SU-DHL-6 (cell line): ENCODE measurements around the gene IGSF22.

Source experiments
- H2AFZ ChIP-seq: fragments of 200-600 bp; sonication (generic); 2 replicates; pipeline ENCODE4 v1.6.1; 2014; ENCODE audit warnings: low read depth, mild to moderate bottlenecking, moderate library complexity, mixed read lengths, antibody characterized with exemption, low read length; ENCODE audit not compliant: severe bottlenecking
- H3F3A ChIP-seq: fragments of 200-600 bp; shearing (Covaris generic); 2 replicates; pipeline ENCODE4 v1.6.0; 2016; ENCODE audit warnings: antibody characterized with exemption, mild to moderate bottlenecking; ENCODE audit not compliant: insufficient read depth
- H3K27ac ChIP-seq: fragments of 200-600 bp; sonication (generic); 2 replicates; pipeline ENCODE4 v1.5.1; 2016; ENCODE audit warnings: low read depth, mild to moderate bottlenecking, low read length, moderate library complexity, mixed read lengths
- H3K27me3 ChIP-seq: fragments of 200-600 bp; sonication (generic), shearing (Covaris generic); 2 replicates; pipeline ENCODE4 v1.6.0; 2014; ENCODE audit warnings: mild to moderate bottlenecking, low read length
- H3K36me3 ChIP-seq: fragments of 200-600 bp; sonication (generic); 2 replicates; pipeline ENCODE4 v1.6.1; 2014; ENCODE audit warnings: mild to moderate bottlenecking, low read length, mixed read lengths
- H3K4me2 ChIP-seq: fragments of 300-600, 200-600 bp; shearing (Covaris generic), sonication (generic); 2 replicates; pipeline ENCODE4 v1.6.0; 2014; ENCODE audit warnings: low read length, low read depth, mild to moderate bottlenecking; ENCODE audit not compliant: poor library complexity, severe bottlenecking
- H3K4me3 ChIP-seq: fragments of 200-600 bp; sonication (generic); 2 replicates; pipeline ENCODE4 v1.5.1; 2014; ENCODE audit warnings: antibody characterized with exemption, low read length, mild to moderate bottlenecking, mixed read lengths; ENCODE audit not compliant: insufficient read depth, poor library complexity, severe bottlenecking
- H3K79me2 ChIP-seq: fragments of 200-600 bp; sonication (generic); 2 replicates; pipeline ENCODE4 v1.6.1; 2014; ENCODE audit warnings: mild to moderate bottlenecking, low read length, moderate library complexity; ENCODE audit not compliant: insufficient read depth
- H3K9ac ChIP-seq: fragments of 200-600 bp; sonication (generic); 2 replicates; pipeline ENCODE4 v1.7.0; 2014; ENCODE audit warnings: mild to moderate bottlenecking, low read length
- H3K9me2 ChIP-seq: fragments of 200-600 bp; sonication (generic); replicated peaks from 2 replicates; pipeline ENCODE4 v1.6.1; 2014; ENCODE audit warnings: low read length; ENCODE audit not compliant: insufficient read depth
- H3K9me3 ChIP-seq: fragments of 200-600 bp; sonication (generic); 2 replicates; pipeline ENCODE4 v1.6.1; 2014; ENCODE audit warnings: low read length, mixed read lengths; ENCODE audit not compliant: insufficient read depth
- H4K20me1 ChIP-seq: fragments of 200-600 bp; sonication (generic); 2 replicates; pipeline ENCODE4 v1.6.1; 2014; ENCODE audit warnings: low read depth, mild to moderate bottlenecking, antibody characterized with exemption, low read length, moderate library complexity, mixed read lengths
- CTCF ChIP-seq: fragments of 200-600 bp; sonication (generic); IDR thresholded peaks from one replicate; pipeline ENCODE4 v1.5.1; 2017; ENCODE audit warnings: antibody characterized with exemption, mild to moderate bottlenecking, low read length, moderate library complexity; ENCODE audit not compliant: insufficient read depth, poor library complexity, severe bottlenecking
- EZH2phosphoT487 ChIP-seq: fragments of 200-600 bp; sonication (generic), shearing (Covaris generic); conservative IDR thresholded peaks from 2 replicates; pipeline ENCODE4 v1.6.1; 2018; ENCODE audit warnings: mild to moderate bottlenecking, antibody characterized with exemption, low read length, moderate library complexity, mixed read lengths

Gene IGSF22

GRCh38 chr11:18730020-18730419 lies 4.0 kb upstream of the IGSF22 start:
- TF ChIP-seq EZH2phosphoT487 (no peak), CTCF (no peak)
- no peak overlapping the region for H2AFZ ChIP-seq

GRCh38 chr11:18729426-18729825 lies 3.4 kb upstream of the IGSF22 start:
- H3F3A ChIP-seq, result no peaks in the 10 kb centered on the region
- H3K79me2 ChIP-seq, result no peaks in the 10 kb centered on the region
- H3K27ac ChIP-seq, result no peak overlapping the region
- no peaks in the 10 kb centered on the region for H4K20me1 ChIP-seq
- H3K9ac ChIP-seq, result no peak overlapping the region
- H3K9me2 ChIP-seq, result no peaks in the 10 kb centered on the region
- H3K4me2 ChIP-seq, result no peak overlapping the region
- H2AFZ ChIP-seq, result no peak overlapping the region
- TF ChIP-seq EZH2phosphoT487, result no peak
- no peak for TF ChIP-seq CTCF
- no peaks in the 10 kb centered on the region for H3K27me3 ChIP-seq
- no peak overlapping the region for H3K4me3 ChIP-seq
- H3K36me3 ChIP-seq, result no peaks in the 10 kb centered on the region
- no peaks in the 10 kb centered on the region for H3K9me3 ChIP-seq

More at GRCh38 chr11:18730020-18730419, 4.0 kb upstream of the IGSF22 start:
- no peaks in the 10 kb centered on the region for H4K20me1 ChIP-seq
- H3K27me3 ChIP-seq, result no peaks in the 10 kb centered on the region
- no peak overlapping the region for H3K4me2 ChIP-seq
- no peaks in the 10 kb centered on the region for H3K79me2 ChIP-seq
- no peaks in the 10 kb centered on the region for H3K9me2 ChIP-seq
- no peak overlapping the region for H3K9ac ChIP-seq
- no peak overlapping the region for H3K27ac ChIP-seq
- no peaks in the 10 kb centered on the region for H3K36me3 ChIP-seq
- no peak overlapping the region for H3K4me3 ChIP-seq
- H3K9me3 ChIP-seq, result no peaks in the 10 kb centered on the region
- H3F3A ChIP-seq, result no peaks in the 10 kb centered on the region

- Histone ChIP-seq H3K79me2 (no peaks in the 10 kb centered on the region), H3K9ac (no peak overlapping the region), H3K4me3 (no peak overlapping the region), H4K20me1 (no peaks in the 10 kb centered on the region), H3K36me3 (no peaks in the 10 kb centered on the region), H3K9me3 (no peaks in the 10 kb centered on the region), H3K4me2 (no peak overlapping the region), H3K9me2 (no peaks in the 10 kb centered on the region), H3F3A (no peaks in the 10 kb centered on the region), H2AFZ (no peak overlapping the region), H3K27me3 (no peaks in the 10 kb centered on the region), H3K27ac (no peak overlapping the region)
- TF ChIP-seq EZH2phosphoT487 (no peak), CTCF (no peak)
These were observed 2.7 kb upstream of the IGSF22 start for GRCh38 chr11:18728658-18729057.
